ENCODE results near the gene STXBP6.
"Not testable (repeated sequence)": the region's sequence is repeated elsewhere in the genome, so short reads cannot be mapped to it uniquely, and the experiment has no call there.

The STXBP6 gene

GRCh38 chr14:24817212-24818057 lies 232.5 kb downstream of the STXBP6 start:
- no peak for DNase-seq

DNA sequence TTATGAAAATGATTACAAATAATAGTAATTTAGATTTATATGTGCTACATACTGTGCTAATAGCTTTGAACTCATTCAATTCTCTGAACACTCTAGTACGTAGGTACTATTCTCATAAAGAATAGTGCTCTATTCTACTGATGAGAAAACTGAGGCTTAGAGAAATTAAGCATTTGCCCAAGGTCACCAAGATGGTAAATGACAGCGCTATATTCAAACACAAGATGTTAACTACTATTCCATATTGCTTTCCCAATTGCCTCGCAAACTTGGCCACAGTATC lies 233.1 kb downstream of the STXBP6 start:
- no peak for DNase-seq

- DNase-seq = no peak
Observed at GRCh38 chr14:24816011-24816928, 233.7 kb downstream of the STXBP6 start.

GRCh38 chr14:24815543-24815942 lies 234.4 kb downstream of the STXBP6 start:
- no peak for DNase-seq

DNA sequence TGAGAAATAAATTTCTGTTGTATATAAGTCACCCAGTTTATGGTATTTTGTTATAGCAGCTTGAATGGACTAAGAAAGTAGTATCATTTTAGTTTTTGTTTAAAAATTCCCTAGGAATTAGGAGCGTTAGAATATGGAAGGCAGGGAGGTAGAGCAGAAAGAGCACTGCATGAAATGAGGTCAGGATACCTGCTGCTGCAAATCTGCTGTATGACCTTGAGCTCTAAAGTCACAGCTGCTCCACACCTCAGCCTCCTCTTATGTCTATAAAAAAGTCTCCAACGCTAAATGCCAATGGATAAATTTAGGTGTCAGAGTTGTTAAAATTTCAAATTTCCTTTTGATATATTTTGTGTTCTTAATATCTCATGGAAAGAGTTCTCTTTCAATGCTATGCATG lies 235.0 kb downstream of the STXBP6 start:
- DNase-seq = no peak

DNA sequence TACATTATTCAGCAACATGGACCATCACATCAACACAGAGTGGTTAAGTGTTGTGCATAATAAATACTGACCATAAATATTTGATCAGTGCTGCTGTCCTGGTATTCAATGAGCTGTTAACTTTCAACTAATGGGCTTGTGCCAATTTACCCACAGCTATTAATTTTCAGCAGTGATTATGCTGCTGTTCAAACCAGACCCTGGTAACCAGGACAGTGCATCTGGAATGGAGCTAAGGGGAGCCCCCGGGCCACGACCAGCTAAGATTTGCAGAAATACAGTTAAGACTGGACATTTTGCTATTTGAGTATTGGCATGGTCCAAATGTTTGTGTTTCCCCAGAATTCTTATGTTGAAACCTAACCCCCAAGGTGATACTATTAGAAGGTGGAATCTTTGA lies 235.6 kb downstream of the STXBP6 start:
- no peak for DNase-seq

- DNase-seq = no peak
Observed at GRCh38 chr14:24813819-24814259, 236.1 kb downstream of the STXBP6 start.

DNA sequence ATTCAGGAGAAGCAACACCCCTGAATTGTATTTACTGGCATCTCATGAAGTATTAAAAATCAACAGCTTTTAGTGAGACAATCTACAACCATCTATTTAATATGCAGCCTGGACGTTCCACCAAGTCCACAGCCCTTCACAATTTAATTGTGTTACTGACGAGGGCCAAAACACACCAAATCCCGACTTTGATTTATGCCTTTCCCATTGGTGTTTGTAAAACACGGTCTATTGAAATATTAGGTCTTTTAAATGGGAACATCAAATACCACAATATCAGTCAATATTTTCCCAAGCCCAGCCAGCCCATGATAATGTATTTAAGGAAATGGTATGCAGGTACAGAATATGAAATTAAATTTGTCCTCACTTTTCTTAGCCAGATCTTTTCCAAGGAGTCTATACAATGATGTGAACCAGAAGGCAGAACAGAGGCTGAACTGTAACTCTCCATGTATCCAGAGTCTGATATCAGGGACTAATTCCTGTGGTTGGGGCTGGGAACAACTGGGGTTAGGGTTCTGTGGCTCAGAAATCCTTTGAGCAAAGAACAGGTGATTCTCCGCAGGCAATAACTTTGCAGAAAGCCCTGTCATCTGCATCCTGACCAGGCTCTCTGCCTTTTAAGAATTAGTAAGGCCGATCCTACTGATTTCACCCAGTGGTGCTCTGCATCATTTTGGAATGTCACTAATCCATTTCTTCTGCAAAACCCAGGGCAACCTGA lies 236.7 kb downstream of the STXBP6 start:
- DNase-seq = no peak

- DNase-seq = no peak
Observed at GRCh38 chr14:24809135-24809534, 240.8 kb downstream of the STXBP6 start.

- DNase-seq = no peak
Observed at GRCh38 chr14:24808412-24808811, 241.5 kb downstream of the STXBP6 start.

DNA sequence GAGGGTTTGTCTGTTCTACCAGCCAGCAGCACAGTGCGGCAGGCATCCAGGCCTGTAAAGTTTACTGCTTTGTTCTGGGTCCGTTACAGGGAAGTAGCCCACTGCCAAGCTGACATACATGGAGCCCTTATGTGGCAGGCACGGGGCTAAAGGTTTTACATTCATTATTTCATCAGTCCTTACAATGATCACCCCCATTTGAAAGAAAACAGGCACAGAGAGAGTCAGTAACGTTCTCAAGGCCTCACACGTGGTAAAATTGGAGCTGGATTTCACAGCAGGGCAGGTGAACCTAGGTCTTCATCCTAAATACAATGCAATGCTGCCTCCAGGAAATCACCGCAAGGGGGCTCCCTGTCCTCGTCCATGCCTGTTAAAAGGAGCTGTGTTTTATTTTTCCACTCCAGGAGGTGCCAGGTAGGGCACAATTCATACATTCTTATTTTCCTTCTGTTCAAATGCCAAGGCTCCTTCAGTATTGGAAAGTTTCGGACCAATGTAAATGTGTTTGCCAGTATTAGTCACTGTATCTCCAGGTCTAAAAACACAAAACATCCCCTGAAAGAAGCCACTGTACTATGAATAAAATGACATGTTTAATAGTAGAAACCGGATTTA lies 243.8 kb downstream of the STXBP6 start:
- no peak for DNase-seq

DNA sequence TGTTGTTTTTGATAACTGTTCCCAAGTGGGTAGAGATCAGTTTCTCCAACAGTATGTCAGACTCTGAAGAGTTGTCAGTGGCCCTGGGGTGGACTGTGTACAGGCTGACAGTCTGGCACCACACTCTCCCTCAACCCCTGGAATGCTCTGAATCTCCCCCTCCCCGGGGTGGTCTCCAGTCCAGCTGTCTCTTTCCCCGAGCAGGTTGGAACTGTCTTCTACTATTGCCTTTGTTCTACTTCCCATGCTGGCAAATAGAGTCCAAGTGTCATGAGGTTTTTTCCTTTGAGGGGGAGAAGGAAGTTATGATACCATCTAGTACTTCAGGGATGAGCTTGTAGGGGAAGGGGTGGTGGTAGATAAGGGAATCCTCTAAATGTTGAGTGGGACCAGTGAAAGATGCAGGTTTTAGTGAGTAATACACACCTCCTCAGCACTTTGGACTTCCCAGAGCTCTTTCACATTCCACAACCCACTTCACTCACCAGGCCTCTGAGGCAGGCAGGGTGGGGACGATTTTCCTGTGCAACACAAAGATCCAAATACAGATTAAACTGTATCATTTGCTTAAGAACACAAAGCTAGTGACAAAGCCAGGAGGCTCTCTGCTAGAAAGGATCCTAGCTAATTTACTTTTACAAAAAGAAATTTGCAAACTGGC lies 245.3 kb downstream of the STXBP6 start:
- DNase-seq = no peak

DNA sequence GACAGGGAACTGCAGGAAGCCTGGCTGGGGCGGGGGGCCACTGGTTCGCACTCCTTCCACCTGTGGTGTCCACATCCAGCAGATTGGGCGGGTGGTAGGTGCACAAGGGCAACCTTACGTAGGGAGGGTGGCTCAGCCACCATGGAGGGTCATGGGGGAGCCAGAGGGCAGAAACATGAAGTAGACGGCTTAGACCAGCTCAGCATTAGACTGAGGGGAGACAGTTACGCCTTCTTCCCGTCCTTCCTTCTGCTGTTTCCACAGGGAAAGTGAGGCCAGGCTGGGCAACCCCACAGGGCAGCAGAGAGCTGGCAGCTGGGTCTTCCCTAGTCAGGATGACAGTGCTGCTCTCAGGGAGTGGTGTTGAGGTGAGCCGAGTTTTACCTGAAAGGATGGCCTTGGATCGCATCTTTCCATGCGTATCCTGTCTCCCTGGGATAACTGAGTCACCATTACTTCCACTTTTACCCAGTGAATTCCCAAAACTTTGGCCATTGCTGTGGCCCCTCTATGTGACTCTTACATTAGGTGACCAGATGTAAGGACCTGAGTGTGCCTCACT lies 245.9 kb downstream of the STXBP6 start:
- no peak for DNase-seq

GRCh38 chr14:24803426-24803825 lies 246.5 kb downstream of the STXBP6 start:
- not testable (repeated sequence) for DNase-seq

DNA sequence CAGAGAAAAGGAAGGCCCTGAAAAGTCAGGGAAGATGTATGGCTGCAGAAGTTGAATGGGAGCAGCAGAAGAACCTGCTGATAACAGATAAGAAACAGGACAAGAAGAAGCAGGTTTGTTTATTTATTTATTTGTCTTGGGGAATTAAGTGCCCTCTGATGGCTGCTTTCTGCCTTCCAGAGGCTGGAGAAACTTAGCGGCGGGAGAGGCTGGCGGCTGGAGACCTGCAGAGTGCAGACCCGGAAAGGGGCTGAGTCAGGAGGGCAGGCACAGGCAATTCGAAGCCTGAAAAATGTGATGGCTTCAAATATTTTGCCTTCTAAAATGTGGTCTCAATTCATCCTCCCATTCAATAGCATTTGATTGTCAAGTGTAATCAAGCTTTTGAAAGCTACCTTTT lies 247.7 kb downstream of the STXBP6 start:
- no peak for DNase-seq

GRCh38 chr14:24801024-24801423 lies 248.9 kb downstream of the STXBP6 start:
- DNase-seq = no peak

- DNase-seq = no peak
Observed at GRCh38 chr14:24798911-24799462, 251.0 kb downstream of the STXBP6 start.

GRCh38 chr14:24795406-24795805 lies 254.5 kb downstream of the STXBP6 start:
- DNase-seq = no peak

DNA sequence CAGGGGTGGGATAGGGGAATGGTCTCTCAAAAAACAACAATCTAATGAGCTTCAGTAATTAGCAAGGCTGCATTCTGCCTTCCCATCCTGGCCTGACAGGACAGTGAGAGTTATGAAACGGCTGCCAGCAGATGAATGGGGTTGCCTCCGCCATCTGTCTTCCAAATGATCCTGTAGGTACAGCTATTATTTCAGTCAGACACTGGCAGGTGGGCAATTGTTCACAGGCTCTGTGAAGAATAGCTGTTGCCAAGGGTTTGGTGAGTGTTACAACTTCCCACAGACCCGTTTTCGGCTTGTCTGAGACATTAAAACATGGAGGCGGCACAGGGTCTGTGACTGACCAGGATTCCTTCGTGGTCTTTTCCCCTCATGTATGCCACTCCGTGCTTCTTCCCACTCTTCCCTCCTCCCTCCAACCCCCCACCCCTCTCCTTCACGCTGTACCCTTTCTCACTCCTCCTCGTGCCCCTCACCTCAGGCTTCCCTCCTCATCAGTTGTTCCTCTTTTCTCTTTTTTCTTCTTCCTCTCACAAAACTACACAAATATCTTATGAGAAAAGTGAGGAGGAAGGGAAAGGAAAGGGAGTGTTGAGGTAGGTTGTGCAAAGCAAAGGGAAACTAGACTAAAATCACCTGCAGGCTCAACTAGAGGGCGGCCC lies 255.2 kb downstream of the STXBP6 start:
- DNase-seq = no peak

- no peak for DNase-seq
Observed at GRCh38 chr14:24790196-24790595, 259.8 kb downstream of the STXBP6 start.

DNA sequence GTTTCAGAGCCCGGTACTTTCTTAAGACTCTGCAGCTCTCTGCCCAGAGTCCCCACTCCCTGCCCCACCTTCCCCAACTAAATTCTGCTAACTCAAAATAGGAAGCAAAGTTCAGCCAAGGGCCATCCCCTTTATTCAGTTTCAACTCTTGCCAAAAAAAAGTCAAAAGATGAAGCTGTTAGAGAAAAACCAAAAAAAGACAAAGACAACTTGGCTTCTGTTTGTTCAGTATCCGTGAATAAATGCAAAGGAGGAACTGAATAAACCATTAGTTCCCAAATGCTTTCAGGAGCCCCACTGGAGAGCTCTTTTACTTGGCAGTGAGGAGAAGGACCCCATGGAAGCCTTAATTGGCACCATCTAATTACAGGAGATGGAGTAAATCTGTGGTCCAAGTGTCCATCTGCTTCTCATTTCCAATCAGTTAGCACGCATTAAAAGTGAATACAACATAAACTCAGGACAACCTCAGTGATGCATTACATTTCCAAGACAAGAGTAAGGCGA lies 260.5 kb downstream of the STXBP6 start:
- DNase-seq = no peak

Data from cerebellar nuclear complex (tissue), 1 donor.